Gastroesophageal sphincter (tissue), 3 donors: Measurements from ENCODE around the gene GIPC2.

Experiments
- POLR2A ChIP-seq, 2 donors: fragments of 450-650 bp; IDR thresholded peaks; one replicate each; pipeline ENCODE4 v1.6.1; 2017; ENCODE audit warnings: antibody characterized with exemption in 2 of 2, mild to moderate bottlenecking in 2 of 2, moderate library complexity in 1 of 2
- POLR2AphosphoS5 ChIP-seq: sonication (generic); formaldehyde crosslinking; IDR thresholded peaks from one replicate; pipeline ENCODE4 v1.6.1; 2017; ENCODE audit warnings: antibody characterized with exemption
- TF ChIP-seq, protein P1 (sequence below), 4 experiments: fragments of 200-600 bp in 2 of 4; fragments of 450-650 bp in 2 of 4; sonication (generic) in 1 of 4; IDR thresholded peaks; one replicate each; pipeline ENCODE4 v1.5.1; 2017 to 2019; ENCODE audit warnings: antibody characterized with exemption in 4 of 4, mild to moderate bottlenecking in 2 of 4, moderate library complexity in 2 of 4

DNA sequence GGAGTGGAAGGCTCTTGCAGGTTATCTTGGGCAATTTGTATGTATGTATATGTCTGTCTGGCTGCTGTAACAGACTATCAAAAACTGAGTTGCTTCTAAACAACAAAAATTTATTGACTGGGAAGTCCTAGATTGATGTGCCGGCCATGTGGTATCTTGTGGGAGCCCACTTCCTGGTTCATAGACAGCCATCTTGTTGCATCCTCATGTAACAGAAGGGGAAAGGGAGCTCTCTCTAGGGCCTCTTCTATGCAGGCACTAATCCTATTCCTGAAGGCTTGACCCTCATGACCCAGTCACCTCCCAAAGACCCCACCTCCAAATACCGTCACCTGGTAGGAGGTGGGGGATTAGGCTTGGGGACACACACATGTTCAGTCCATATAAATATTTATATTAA, 9.2 kb downstream of the GIPC2 start:
- TF ChIP-seq, protein P1, sequence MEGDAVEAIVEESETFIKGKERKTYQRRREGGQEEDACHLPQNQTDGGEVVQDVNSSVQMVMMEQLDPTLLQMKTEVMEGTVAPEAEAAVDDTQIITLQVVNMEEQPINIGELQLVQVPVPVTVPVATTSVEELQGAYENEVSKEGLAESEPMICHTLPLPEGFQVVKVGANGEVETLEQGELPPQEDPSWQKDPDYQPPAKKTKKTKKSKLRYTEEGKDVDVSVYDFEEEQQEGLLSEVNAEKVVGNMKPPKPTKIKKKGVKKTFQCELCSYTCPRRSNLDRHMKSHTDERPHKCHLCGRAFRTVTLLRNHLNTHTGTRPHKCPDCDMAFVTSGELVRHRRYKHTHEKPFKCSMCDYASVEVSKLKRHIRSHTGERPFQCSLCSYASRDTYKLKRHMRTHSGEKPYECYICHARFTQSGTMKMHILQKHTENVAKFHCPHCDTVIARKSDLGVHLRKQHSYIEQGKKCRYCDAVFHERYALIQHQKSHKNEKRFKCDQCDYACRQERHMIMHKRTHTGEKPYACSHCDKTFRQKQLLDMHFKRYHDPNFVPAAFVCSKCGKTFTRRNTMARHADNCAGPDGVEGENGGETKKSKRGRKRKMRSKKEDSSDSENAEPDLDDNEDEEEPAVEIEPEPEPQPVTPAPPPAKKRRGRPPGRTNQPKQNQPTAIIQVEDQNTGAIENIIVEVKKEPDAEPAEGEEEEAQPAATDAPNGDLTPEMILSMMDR (IDR thresholded peaks at IDR 0.05): no peak
- TF ChIP-seq POLR2A (IDR thresholded peaks at IDR 0.05): no peak
- no peak for TF ChIP-seq POLR2AphosphoS5
